ENCODE data around the gene FARP2. TPM values are rescaled to one million over a fixed set of nuclear protein-coding genes. Genes with fewer than 3 reads are reported as not detected.

Gene FARP2
- total RNA-seq, 1 experiment from 2014 or later = 29.9 TPM

GRCh38 chr2:241473399-241473798, 117.3 kb downstream of the FARP2 start:
- no peaks in the 10 kb centered on the region for H3F3A ChIP-seq (ENCODE audit: low read length, unreplicated experiment)
- H2AFZ ChIP-seq (ENCODE audit: low read length) = no peak overlapping the region
- no peak overlapping the region for H3K27ac ChIP-seq (ENCODE audit: low read length)
- POLR2A ChIA-PET (ENCODE audit: unreplicated experiment) = no interaction called here
- CTCF ChIA-PET = no interaction called here
- no peak overlapping the region for H3K9ac ChIP-seq (ENCODE audit: low read length)
- no peaks in the 10 kb centered on the region for H3K79me2 ChIP-seq (ENCODE audit: low read length)
- H3K4me3 ChIP-seq (ENCODE audit: low read length) = no peak overlapping the region
- no TSS peak for BruUV-seq (replicated peaks)
- no peak for DNase-seq
- H4K20me1 ChIP-seq (ENCODE audit: low read length) = no peaks in the 10 kb centered on the region
- TF ChIP-seq CTCF (conservative IDR thresholded peaks at IDR 0.05; ENCODE audit: low read depth, low read length) (no peak), EZH2phosphoT487 (IDR thresholded peaks at IDR 0.05; ENCODE audit: borderline replicate concordance, low read length) (no peak), EZH2 (IDR thresholded peaks at IDR 0.05; ENCODE audit: low read length, unreplicated experiment) (no peak)
- no peak for ATAC-seq
- intact Hi-C loops (cut with micrococcal nuclease) = no loop called here
- H3K4me2 ChIP-seq (ENCODE audit: low read length) = no peak overlapping the region
- H3K27me3 ChIP-seq (ENCODE audit: low read length) = no peaks in the 10 kb centered on the region
- H3K36me3 ChIP-seq (ENCODE audit: low read depth, low read length) = no peaks in the 10 kb centered on the region
- H3K9me3 ChIP-seq (ENCODE audit: low read length) = no peaks in the 10 kb centered on the region
- no peaks in the 10 kb centered on the region for H3K9me2 ChIP-seq (replicated peaks; ENCODE audit: low read length)
- no peaks in the 10 kb centered on the region for H3K4me1 ChIP-seq (ENCODE audit: insufficient read depth, low read length)

- Histone ChIP-seq H3K27me3 (ENCODE audit: low read length) (no peaks in the 10 kb centered on the region), H3K4me2 (ENCODE audit: low read length) (no peak overlapping the region), H3K9me3 (ENCODE audit: low read length) (no peaks in the 10 kb centered on the region), H3K4me1 (ENCODE audit: insufficient read depth, low read length) (no peaks in the 10 kb centered on the region), H3K79me2 (ENCODE audit: low read length) (no peaks in the 10 kb centered on the region), H3K27ac (ENCODE audit: low read length) (no peak overlapping the region), H3K9me2 (replicated peaks; ENCODE audit: low read length) (no peaks in the 10 kb centered on the region), H4K20me1 (ENCODE audit: low read length) (no peaks in the 10 kb centered on the region), H3K36me3 (ENCODE audit: low read depth, low read length) (no peaks in the 10 kb centered on the region), H3K9ac (ENCODE audit: low read length) (no peak overlapping the region), H2AFZ (ENCODE audit: low read length) (no peak overlapping the region), H3F3A (ENCODE audit: low read length, unreplicated experiment) (no peaks in the 10 kb centered on the region), H3K4me3 (ENCODE audit: low read length) (no peak overlapping the region)
- intact Hi-C loops (cut with micrococcal nuclease) = no loop called here
- DNase-seq = no peak
- TF ChIP-seq EZH2 (IDR thresholded peaks at IDR 0.05; ENCODE audit: low read length, unreplicated experiment) = no peak
- no peak for TF ChIP-seq EZH2phosphoT487 (IDR thresholded peaks at IDR 0.05; ENCODE audit: borderline replicate concordance, low read length)
- TF ChIP-seq CTCF (conservative IDR thresholded peaks at IDR 0.05; ENCODE audit: low read depth, low read length) = no peak
- CTCF ChIA-PET = no interaction called here
- no peak for ATAC-seq
- BruUV-seq (replicated peaks) = no TSS peak
- POLR2A ChIA-PET (ENCODE audit: unreplicated experiment) = no interaction called here
Measured at GRCh38 chr2:241475267-241475666, 119.2 kb downstream of the FARP2 start.

GRCh38 chr2:241478166-241478565, 122.1 kb downstream of the FARP2 start:
- H3K4me3 ChIP-seq (ENCODE audit: low read length) = no peak overlapping the region
- ChIA-PET POLR2A (ENCODE audit: unreplicated experiment) (no interaction called here), CTCF (no interaction called here)
- no peak overlapping the region for H3K27ac ChIP-seq (ENCODE audit: low read length)
- H3K9ac ChIP-seq (ENCODE audit: low read length) = no peak overlapping the region
- H3K4me1 ChIP-seq (ENCODE audit: insufficient read depth, low read length) = no peaks in the 10 kb centered on the region
- no peaks in the 10 kb centered on the region for H3K9me3 ChIP-seq (ENCODE audit: low read length)
- intact Hi-C loops (cut with micrococcal nuclease) = no loop called here
- H4K20me1 ChIP-seq (ENCODE audit: low read length) = no peaks in the 10 kb centered on the region
- BruUV-seq (replicated peaks) = no TSS peak
- H2AFZ ChIP-seq (ENCODE audit: low read length) = no peak overlapping the region
- TF ChIP-seq CTCF (conservative IDR thresholded peaks at IDR 0.05; ENCODE audit: low read depth, low read length) = no peak
- no peak for TF ChIP-seq EZH2phosphoT487 (IDR thresholded peaks at IDR 0.05; ENCODE audit: borderline replicate concordance, low read length)
- TF ChIP-seq EZH2 (IDR thresholded peaks at IDR 0.05; ENCODE audit: low read length, unreplicated experiment) = no peak
- no peaks in the 10 kb centered on the region for H3K36me3 ChIP-seq (ENCODE audit: low read depth, low read length)
- no peaks in the 10 kb centered on the region for H3K9me2 ChIP-seq (replicated peaks; ENCODE audit: low read length)
- DNase-seq = no peak
- H3F3A ChIP-seq (ENCODE audit: low read length, unreplicated experiment) = no peaks in the 10 kb centered on the region
- no peak for ATAC-seq
- H3K4me2 ChIP-seq (ENCODE audit: low read length) = no peak overlapping the region
- no peaks in the 10 kb centered on the region for H3K27me3 ChIP-seq (ENCODE audit: low read length)
- no peaks in the 10 kb centered on the region for H3K79me2 ChIP-seq (ENCODE audit: low read length)

Data from PC-3 (cell line).